H9 (cell line): ENCODE measurements around the gene CTCFL. TPM values are rescaled to one million over a fixed set of nuclear protein-coding genes. Genes with fewer than 3 reads are reported as not detected.

ENCODE experiments used
- DNase-seq: peaks from one replicate; pipeline ENCODE4 v3.0.0-alpha.2; 2017
- H2AFZ ChIP-seq: one replicate; pipeline ENCODE4 v1.6.1; 2013; ENCODE audit warnings: mild to moderate bottlenecking, low read length, control low read depth, moderate library complexity
- H2AK5ac ChIP-seq: 2 replicates; pipeline ENCODE4 v1.6.1; 2013; ENCODE audit warnings: low read length, control low read depth, mixed read lengths; ENCODE audit not compliant: insufficient read length
- H2BK120ac ChIP-seq: one replicate; pipeline ENCODE4 v1.6.1; 2013; ENCODE audit warnings: low read depth, mild to moderate bottlenecking, low read length, control low read depth, inconsistent platforms; ENCODE audit not compliant: poor library complexity, severe bottlenecking
- H2BK12ac ChIP-seq: 2 replicates; pipeline ENCODE4 v1.6.1; 2013; ENCODE audit warnings: low read length, control low read depth, mixed read lengths, low read depth; ENCODE audit not compliant: insufficient read length
- H2BK15ac ChIP-seq: 2 replicates; pipeline ENCODE4 v1.6.1; 2013; ENCODE audit warnings: low read depth, low read length, control low read depth
- H2BK20ac ChIP-seq: one replicate; pipeline ENCODE4 v1.6.1; 2013; ENCODE audit warnings: low read depth, mild to moderate bottlenecking, low read length, control low read depth, inconsistent platforms; ENCODE audit not compliant: poor library complexity, severe bottlenecking
- H2BK5ac ChIP-seq: 2 replicates; pipeline ENCODE4 v1.6.1; 2013; ENCODE audit warnings: low read length, control low read depth, mixed read lengths; ENCODE audit not compliant: insufficient read length
- H3K14ac ChIP-seq: 2 replicates; pipeline ENCODE4 v1.6.1; 2013; ENCODE audit warnings: low read length, control low read depth; ENCODE audit not compliant: insufficient read depth
- H3K18ac ChIP-seq: 2 replicates; pipeline ENCODE4 v1.6.1; 2013; ENCODE audit warnings: low read depth, mild to moderate bottlenecking, mixed read lengths, low read length, control low read depth; ENCODE audit not compliant: insufficient read length
- H3K23ac ChIP-seq: 2 replicates; pipeline ENCODE4 v1.6.1; 2013; ENCODE audit warnings: low read length, control low read depth, mixed read lengths, low read depth; ENCODE audit not compliant: insufficient read length
- H3K23me2 ChIP-seq: 2 replicates; pipeline ENCODE4 v1.6.1; 2013; ENCODE audit warnings: low read depth, mild to moderate bottlenecking, mixed read lengths, low read length, control low read depth; ENCODE audit not compliant: insufficient read length, poor library complexity, severe bottlenecking
- H3K27ac ChIP-seq: 2 replicates; pipeline ENCODE4 v1.5.1; 2013; ENCODE audit warnings: low read length, control low read depth, mixed read lengths, low read depth; ENCODE audit not compliant: insufficient read length
- H3K27me3 ChIP-seq: 2 replicates; pipeline ENCODE4 v1.6.1; 2013; ENCODE audit warnings: low read length, control low read depth, inconsistent platforms; ENCODE audit not compliant: insufficient read depth
- H3K4ac ChIP-seq: 2 replicates; pipeline ENCODE4 v1.6.1; 2013; ENCODE audit warnings: low read depth, mild to moderate bottlenecking, control low read depth, inconsistent platforms, low read length, moderate library complexity
- H3K4me1 ChIP-seq: 2 replicates; pipeline ENCODE4 v1.6.1; 2013; ENCODE audit warnings: low read length, control low read depth, inconsistent platforms; ENCODE audit not compliant: insufficient read depth
- H3K4me2 ChIP-seq: 2 replicates; pipeline ENCODE4 v1.6.1; 2013; ENCODE audit warnings: low read length, control low read depth, mixed read lengths; ENCODE audit not compliant: insufficient read length, insufficient read depth
- H3K56ac ChIP-seq: 2 replicates; pipeline ENCODE4 v1.6.1; 2013; ENCODE audit warnings: low read depth, mild to moderate bottlenecking, mixed read lengths, low read length, control low read depth; ENCODE audit not compliant: insufficient read length
- H3K79me1 ChIP-seq: 2 replicates; pipeline ENCODE4 v1.6.1; 2013; ENCODE audit warnings: low read depth, mild to moderate bottlenecking, moderate library complexity, low read length, control low read depth, inconsistent platforms; ENCODE audit not compliant: insufficient read depth, poor library complexity, severe bottlenecking
- H3K79me2 ChIP-seq: 2 replicates; pipeline ENCODE4 v1.6.1; 2013; ENCODE audit warnings: low read length, control low read depth, inconsistent platforms; ENCODE audit not compliant: insufficient read depth
- H3K9ac ChIP-seq: 2 replicates; pipeline ENCODE4 v1.6.1; 2013; ENCODE audit warnings: low read length, control low read depth, mixed read lengths; ENCODE audit not compliant: insufficient read length; ENCODE audit errors: extremely low read depth
- H3K9me3 ChIP-seq: one replicate; pipeline ENCODE4 v1.6.1; 2013; ENCODE audit warnings: low read depth, low read length, inconsistent platforms; ENCODE audit not compliant: control insufficient read depth
- H3T11ph ChIP-seq: one replicate; pipeline ENCODE4 v1.6.1; 2013; ENCODE audit warnings: mild to moderate bottlenecking, low read length, control low read depth, inconsistent platforms
- H4K20me1 ChIP-seq: one replicate; pipeline ENCODE4 v1.6.1; 2013; ENCODE audit not compliant: control insufficient read depth, insufficient read length, insufficient read depth
- H4K5ac ChIP-seq: 2 replicates; pipeline ENCODE4 v1.6.1; 2013; ENCODE audit warnings: low read depth, mild to moderate bottlenecking, mixed read lengths, low read length, control low read depth; ENCODE audit not compliant: insufficient read length
- H4K8ac ChIP-seq: replicated peaks from 2 replicates; pipeline ENCODE4 v1.6.1; 2013; ENCODE audit warnings: low read length, control low read depth, mixed read lengths, low read depth; ENCODE audit not compliant: insufficient read length
- H4K91ac ChIP-seq: 2 replicates; pipeline ENCODE4 v1.6.1; 2013; ENCODE audit warnings: low read depth, mild to moderate bottlenecking, moderate library complexity, mixed read lengths, low read length, control low read depth; ENCODE audit not compliant: insufficient read length
- H3K27ac Mint-ChIP-seq, 3 experiments: 2 replicates in 2 of 3; 3 replicates in 1 of 3; pipeline ENCODE4 v1.8.0; 2020 to 2021; ENCODE audit warnings: mixed read lengths in 3 of 3, mild to moderate bottlenecking in 1 of 3, moderate library complexity in 1 of 3
- H3K27me3 Mint-ChIP-seq: 2 replicates; pipeline ENCODE4 v1.8.0; 2021; ENCODE audit warnings: low read depth, mild to moderate bottlenecking, moderate library complexity, mixed read lengths
- H3K36me3 Mint-ChIP-seq, 3 experiments: 2 replicates in 2 of 3; 3 replicates in 1 of 3; pipeline ENCODE4 v1.8.0; 2020 to 2021; ENCODE audit warnings: low read depth in 3 of 3, mixed read lengths in 3 of 3; ENCODE audit not compliant: insufficient read depth in 1 of 3
- H3K4me1 Mint-ChIP-seq, 2 experiments: 2 replicates each; pipeline ENCODE4 v1.8.0; 2020; ENCODE audit warnings: mixed read lengths in 2 of 2
- H3K4me3 Mint-ChIP-seq, 2 experiments: 2 replicates in 1 of 2; 3 replicates in 1 of 2; pipeline ENCODE4 v1.8.0; 2020 to 2021; ENCODE audit warnings: mild to moderate bottlenecking in 2 of 2, mixed read lengths in 2 of 2, moderate library complexity in 1 of 2
- H3K9me3 Mint-ChIP-seq, 2 experiments: 2 replicates in 1 of 2; 3 replicates in 1 of 2; pipeline ENCODE4 v1.8.0; 2020; ENCODE audit warnings: mild to moderate bottlenecking in 2 of 2, mixed read lengths in 2 of 2, moderate library complexity in 1 of 2
- WGBS: extraction: QIAGEN DNeasy Blood & Tissue Kit; methylation state at CpG from one replicate; pipeline ENCODE4 v1.1.7; 2013; ENCODE audit warnings: missing lambda C conversion rate, low lambda C conversion rate, mixed read lengths; ENCODE audit not compliant: insufficient read length; ENCODE audit errors: extremely low coverage; 5-methylcytosine and 5-hydroxymethylcytosine counted together
- total RNA-seq: library from RNA; stranded (reverse); gene quantifications from 2 replicates; pipeline ENCODE4 v1.2.1, GENCODE V29; 2021
- TF ChIP-seq, protein P1 (sequence below): fragments of 200-600 bp; sonication (generic); conservative IDR thresholded peaks from 3 replicates; pipeline ENCODE4 v1.8.0; 2021; ENCODE audit warnings: antibody characterized with exemption, mild to moderate bottlenecking

Gene CTCFL
- total RNA-seq, 1 experiment from 2014 or later = 0.90 TPM

DNA sequence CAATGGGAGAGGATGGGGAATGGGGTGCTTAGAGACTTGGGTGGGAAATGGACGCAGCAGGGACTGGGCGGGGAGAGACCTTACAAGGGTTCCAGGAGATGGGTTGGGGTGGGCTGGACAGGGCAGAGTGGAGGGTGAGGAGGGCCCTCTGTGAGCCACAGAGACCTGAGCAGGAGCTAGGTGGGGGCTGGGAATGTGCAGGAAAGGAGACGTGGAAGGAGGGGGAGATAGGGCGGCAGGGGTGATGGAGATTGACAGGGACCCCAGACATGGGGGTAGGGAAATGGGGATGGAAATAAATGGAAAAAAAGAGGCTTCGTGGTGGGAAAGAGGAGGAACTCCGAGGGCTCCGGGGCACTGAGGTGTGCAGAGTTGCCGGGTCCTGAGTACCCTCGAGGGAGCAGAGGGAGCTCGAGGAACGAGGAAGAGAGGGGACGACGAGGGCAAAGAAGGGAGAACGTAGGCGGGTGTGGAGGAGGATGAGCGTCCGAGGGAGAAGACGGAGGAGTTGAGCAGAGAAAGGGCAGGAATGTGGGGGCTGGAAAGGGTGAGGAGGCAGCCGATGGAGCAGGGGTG is 2.0 kb upstream of the CTCFL start:
- Histone ChIP-seq H3K23ac (no peak overlapping the region), H2BK12ac (no peak overlapping the region), H3K9ac (no peak overlapping the region), H3K14ac (no peak overlapping the region), H4K20me1 (no peaks in the 10 kb centered on the region), H2BK15ac (no peak overlapping the region), H2BK120ac (no peak overlapping the region), H2BK20ac (no peak overlapping the region), H3K27ac (no peak overlapping the region), H3K56ac (no peak overlapping the region), H3K27me3 (no peaks in the 10 kb centered on the region), H4K8ac (no peak overlapping the region), H4K5ac (no peak overlapping the region), H2AFZ (no peak overlapping the region), H4K91ac (no peak overlapping the region), H3K4ac (no peak overlapping the region), H3K79me2 (no peaks in the 10 kb centered on the region), H3K4me2 (no peak overlapping the region), H3K18ac (peak overlapping the region; percentile 11), H3K79me1 (no peaks in the 10 kb centered on the region), H3T11ph (no peak overlapping the region), H3K4me1 (no peaks in the 10 kb centered on the region; the same call in 1 of the 2 replicates), H2AK5ac (no peak overlapping the region), H3K23me2 (no peaks in the 10 kb centered on the region), H3K9me3 (no peaks in the 10 kb centered on the region), H2BK5ac (no peak overlapping the region)
- H3K4me3 Mint-ChIP-seq = no peak overlapping the region
- no peak for DNase-seq
- H3K4me1 Mint-ChIP-seq = peaks cover 24 to 27% of the 10 kb centered on the region in 2 experiments
- H3K27ac Mint-ChIP-seq = peak overlapping the region; percentile 24 to 85 (median 37); a peak in 2 of 7 replicates
- TF ChIP-seq, protein P1, sequence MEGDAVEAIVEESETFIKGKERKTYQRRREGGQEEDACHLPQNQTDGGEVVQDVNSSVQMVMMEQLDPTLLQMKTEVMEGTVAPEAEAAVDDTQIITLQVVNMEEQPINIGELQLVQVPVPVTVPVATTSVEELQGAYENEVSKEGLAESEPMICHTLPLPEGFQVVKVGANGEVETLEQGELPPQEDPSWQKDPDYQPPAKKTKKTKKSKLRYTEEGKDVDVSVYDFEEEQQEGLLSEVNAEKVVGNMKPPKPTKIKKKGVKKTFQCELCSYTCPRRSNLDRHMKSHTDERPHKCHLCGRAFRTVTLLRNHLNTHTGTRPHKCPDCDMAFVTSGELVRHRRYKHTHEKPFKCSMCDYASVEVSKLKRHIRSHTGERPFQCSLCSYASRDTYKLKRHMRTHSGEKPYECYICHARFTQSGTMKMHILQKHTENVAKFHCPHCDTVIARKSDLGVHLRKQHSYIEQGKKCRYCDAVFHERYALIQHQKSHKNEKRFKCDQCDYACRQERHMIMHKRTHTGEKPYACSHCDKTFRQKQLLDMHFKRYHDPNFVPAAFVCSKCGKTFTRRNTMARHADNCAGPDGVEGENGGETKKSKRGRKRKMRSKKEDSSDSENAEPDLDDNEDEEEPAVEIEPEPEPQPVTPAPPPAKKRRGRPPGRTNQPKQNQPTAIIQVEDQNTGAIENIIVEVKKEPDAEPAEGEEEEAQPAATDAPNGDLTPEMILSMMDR = peak; percentile 43; the same call in 2 of the 3 replicates
- peaks cover 2% of the 10 kb centered on the region; the same call in 1 of the 2 replicates for H3K27me3 Mint-ChIP-seq
- no peaks in the 10 kb centered on the region for H3K9me3 Mint-ChIP-seq
- no peaks in the 10 kb centered on the region for H3K36me3 Mint-ChIP-seq
- WGBS = no CpG with 5 or more reads among the region's 19 CpGs
